OCI-LY7 (cell line): ENCODE data around the gene TRIM28.

Source experiments
- EZH2phosphoT487 ChIP-seq: fragments of 200-600 bp; sonication (generic); IDR thresholded peaks from 2 replicates; pipeline ENCODE4 v1.6.1; 2018; ENCODE audit warnings: low read depth, borderline replicate concordance, mild to moderate bottlenecking, mixed run types, antibody characterized with exemption, low read length, moderate library complexity, mixed read lengths
- TF ChIP-seq, protein P1 (sequence below): fragments of 200-600 bp; sonication (generic); conservative IDR thresholded peaks from 2 replicates; pipeline ENCODE4 v1.5.1; 2014; ENCODE audit warnings: mild to moderate bottlenecking, antibody characterized with exemption, low read length, moderate library complexity, mixed read lengths

DNA sequence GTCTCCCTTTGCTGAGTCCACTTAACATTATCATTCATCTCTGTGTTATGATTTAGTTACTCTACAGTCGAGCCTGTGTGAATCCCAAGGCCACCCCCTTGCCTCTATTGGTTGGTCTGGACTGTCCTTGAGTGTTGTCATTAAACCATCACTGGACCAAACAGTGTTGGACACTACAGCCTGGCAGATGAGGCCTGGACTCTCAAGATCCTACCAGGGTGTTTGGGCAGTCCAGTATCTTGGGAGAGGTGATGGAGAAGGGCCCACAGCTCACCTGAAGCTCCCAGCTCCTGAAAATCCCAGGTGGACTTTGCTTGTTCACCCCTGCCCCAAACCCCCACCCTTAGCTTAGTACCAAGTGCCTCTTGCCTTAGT is 7.2 kb downstream of the TRIM28 start:
- TF ChIP-seq, protein P1, sequence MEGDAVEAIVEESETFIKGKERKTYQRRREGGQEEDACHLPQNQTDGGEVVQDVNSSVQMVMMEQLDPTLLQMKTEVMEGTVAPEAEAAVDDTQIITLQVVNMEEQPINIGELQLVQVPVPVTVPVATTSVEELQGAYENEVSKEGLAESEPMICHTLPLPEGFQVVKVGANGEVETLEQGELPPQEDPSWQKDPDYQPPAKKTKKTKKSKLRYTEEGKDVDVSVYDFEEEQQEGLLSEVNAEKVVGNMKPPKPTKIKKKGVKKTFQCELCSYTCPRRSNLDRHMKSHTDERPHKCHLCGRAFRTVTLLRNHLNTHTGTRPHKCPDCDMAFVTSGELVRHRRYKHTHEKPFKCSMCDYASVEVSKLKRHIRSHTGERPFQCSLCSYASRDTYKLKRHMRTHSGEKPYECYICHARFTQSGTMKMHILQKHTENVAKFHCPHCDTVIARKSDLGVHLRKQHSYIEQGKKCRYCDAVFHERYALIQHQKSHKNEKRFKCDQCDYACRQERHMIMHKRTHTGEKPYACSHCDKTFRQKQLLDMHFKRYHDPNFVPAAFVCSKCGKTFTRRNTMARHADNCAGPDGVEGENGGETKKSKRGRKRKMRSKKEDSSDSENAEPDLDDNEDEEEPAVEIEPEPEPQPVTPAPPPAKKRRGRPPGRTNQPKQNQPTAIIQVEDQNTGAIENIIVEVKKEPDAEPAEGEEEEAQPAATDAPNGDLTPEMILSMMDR, result no peak
- no peak for TF ChIP-seq EZH2phosphoT487
